Measurements from ENCODE around the gene ZBTB4. TPM values are rescaled to one million over a fixed set of nuclear protein-coding genes. Genes with fewer than 3 reads are reported as not detected.

Gene ZBTB4
- total RNA-seq, 1 experiment from 2014 or later = 17.1 TPM

Other genes with a start within 250 kb of the ZBTB4 start
- 69.7 TPM for gene DVL2, start 245.1 kb downstream of the ZBTB4 start, total RNA-seq (2021; ENCODE audit: unreplicated experiment)
- gene PHF23, start 240.2 kb downstream of the ZBTB4 start, total RNA-seq (2021; ENCODE audit: unreplicated experiment) = 48.5 TPM
- gene GABARAP, start 237.2 kb downstream of the ZBTB4 start, total RNA-seq (2021; ENCODE audit: unreplicated experiment) = 287 TPM
- 143 TPM for gene CTDNEP1, start 227.9 kb downstream of the ZBTB4 start, total RNA-seq (2021; ENCODE audit: unreplicated experiment)
- gene ELP5, start 227.4 kb downstream of the ZBTB4 start, total RNA-seq (2021; ENCODE audit: unreplicated experiment) = 81.7 TPM
- 286 TPM for gene CLDN7, start 217.2 kb downstream of the ZBTB4 start, total RNA-seq (2021; ENCODE audit: unreplicated experiment)
- gene SLC2A4, start 197.9 kb downstream of the ZBTB4 start, total RNA-seq (2021; ENCODE audit: unreplicated experiment) = 2.5 TPM
- 2.3 TPM for gene YBX2, start 185.0 kb downstream of the ZBTB4 start, total RNA-seq (2021; ENCODE audit: unreplicated experiment)
- 1,139 TPM for gene EIF5A, start 172.0 kb downstream of the ZBTB4 start, total RNA-seq (2021; ENCODE audit: unreplicated experiment)
- 61.3 TPM for gene GPS2, start 164.3 kb downstream of the ZBTB4 start, total RNA-seq (2021; ENCODE audit: unreplicated experiment)
- 56.9 TPM for gene NEURL4, start 150.3 kb downstream of the ZBTB4 start, total RNA-seq (2021; ENCODE audit: unreplicated experiment)
- 8.8 TPM for gene ACAP1, start 143.1 kb downstream of the ZBTB4 start, total RNA-seq (2021; ENCODE audit: unreplicated experiment)
- gene KCTD11, start 127.5 kb downstream of the ZBTB4 start, total RNA-seq (2021; ENCODE audit: unreplicated experiment) = 5.4 TPM
- gene TMEM95, start 124.5 kb downstream of the ZBTB4 start, total RNA-seq (2021; ENCODE audit: unreplicated experiment) = not detected
- gene TNK1, start 98.5 kb downstream of the ZBTB4 start, total RNA-seq (2021; ENCODE audit: unreplicated experiment) = 16.8 TPM
- 43.8 TPM for gene PLSCR3, start 85.1 kb downstream of the ZBTB4 start, total RNA-seq (2021; ENCODE audit: unreplicated experiment)
- gene TMEM256, start 75.5 kb downstream of the ZBTB4 start, total RNA-seq (2021; ENCODE audit: unreplicated experiment) = 110 TPM
- gene NLGN2, start 71.8 kb downstream of the ZBTB4 start, total RNA-seq (2021; ENCODE audit: unreplicated experiment) = 60.5 TPM
- gene SPEM1, start 59.3 kb downstream of the ZBTB4 start, total RNA-seq (2021; ENCODE audit: unreplicated experiment) = 0.32 TPM
- gene SPEM2, start 54.0 kb downstream of the ZBTB4 start, total RNA-seq (2021; ENCODE audit: unreplicated experiment) = not detected
- not detected for gene SPEM3, start 50.8 kb downstream of the ZBTB4 start, total RNA-seq (2021; ENCODE audit: unreplicated experiment)
- 16.4 TPM for gene TMEM102, start 44.2 kb downstream of the ZBTB4 start, total RNA-seq (2021; ENCODE audit: unreplicated experiment)
- 6.1 TPM for gene FGF11, start 40.1 kb downstream of the ZBTB4 start, total RNA-seq (2021; ENCODE audit: unreplicated experiment)
- 10.4 TPM for gene CHRNB1, start 34.6 kb downstream of the ZBTB4 start, total RNA-seq (2021; ENCODE audit: unreplicated experiment)
- not detected for gene SLC35G6, start 1.8 kb upstream of the ZBTB4 start, total RNA-seq (2021; ENCODE audit: unreplicated experiment)
- gene POLR2A, start 4.7 kb upstream of the ZBTB4 start, total RNA-seq (2021; ENCODE audit: unreplicated experiment) = 205 TPM
- gene TNFSF12, start 69.4 kb upstream of the ZBTB4 start, total RNA-seq (2021; ENCODE audit: unreplicated experiment) = 12.3 TPM
- 0.71 TPM for gene TNFSF13, start 79.1 kb upstream of the ZBTB4 start, total RNA-seq (2021; ENCODE audit: unreplicated experiment)
- gene SENP3, start 82.3 kb upstream of the ZBTB4 start, total RNA-seq (2021; ENCODE audit: unreplicated experiment) = 73.8 TPM
- 7.0 TPM for gene CD68, start 100.0 kb upstream of the ZBTB4 start, total RNA-seq (2021; ENCODE audit: unreplicated experiment)
- gene MPDU1, start 104.2 kb upstream of the ZBTB4 start, total RNA-seq (2021; ENCODE audit: unreplicated experiment) = 50.9 TPM
- 0.69 TPM for gene SOX15, start 110.5 kb upstream of the ZBTB4 start, total RNA-seq (2021; ENCODE audit: unreplicated experiment)
- 49.7 TPM for gene FXR2, start 135.3 kb upstream of the ZBTB4 start, total RNA-seq (2021; ENCODE audit: unreplicated experiment)
- gene SAT2, start 148.2 kb upstream of the ZBTB4 start, total RNA-seq (2021; ENCODE audit: unreplicated experiment) = 54.9 TPM
- gene SHBG, start 150.5 kb upstream of the ZBTB4 start, total RNA-seq (2021; ENCODE audit: unreplicated experiment) = not detected
- not detected for gene ATP1B2, start 171.3 kb upstream of the ZBTB4 start, total RNA-seq (2021; ENCODE audit: unreplicated experiment)
- 110 TPM for gene TP53, start 207.9 kb upstream of the ZBTB4 start, total RNA-seq (2021; ENCODE audit: unreplicated experiment)
- gene WRAP53, start 208.8 kb upstream of the ZBTB4 start, total RNA-seq (2021; ENCODE audit: unreplicated experiment) = 28.8 TPM
- 0.07 TPM for gene EFNB3, start 225.6 kb upstream of the ZBTB4 start, total RNA-seq (2021; ENCODE audit: unreplicated experiment)
- 2.0 TPM for gene DNAH2, start 238.1 kb upstream of the ZBTB4 start, total RNA-seq (2021; ENCODE audit: unreplicated experiment)

All from HCT116 (cell line).